ENCODE data around the gene RAB11FIP2.

DNA sequence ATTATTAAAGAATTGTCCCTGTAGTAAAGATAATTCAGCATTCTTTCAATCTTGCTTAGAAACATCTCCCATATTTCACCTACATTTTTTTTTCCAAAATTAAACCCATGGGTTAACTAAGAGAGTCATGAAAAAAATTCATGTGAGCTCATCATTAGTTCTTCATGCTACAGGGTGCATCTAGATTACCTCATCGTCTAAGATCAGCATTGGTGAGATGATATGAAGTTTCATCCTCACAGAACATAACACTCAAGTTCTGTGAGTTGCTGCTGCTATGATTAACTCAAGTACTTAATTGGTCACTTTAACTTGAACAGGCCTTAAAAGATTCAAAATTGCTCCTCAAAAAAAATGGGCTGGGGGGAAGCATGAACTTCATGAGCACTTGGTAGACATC lies 50.0 kb downstream of the RAB11FIP2 start:
- TF ChIP-seq EZH2 (IDR thresholded peaks at IDR 0.05; ENCODE audit: insufficient read depth, poor library complexity, severe bottlenecking) (no peak), EZH2phosphoT487 (IDR thresholded peaks at IDR 0.05; ENCODE audit: insufficient read depth, low read depth) (no peak)

Measured in GM23248 (cell line).